Endometrium (tissue), 2 donors: Measurements from ENCODE around the gene FXN.
"Not testable (repeated sequence)": the region's sequence is repeated elsewhere in the genome, so short reads cannot be mapped to it uniquely, and the experiment has no call there.

ENCODE experiments used
- FAIRE-seq: peaks from 2 replicates; lab custom pipeline; 2012; peaks lifted over from hg19 to GRCh38; lab: Jason Lieb, UNC
- donor health status: control.
- donor health status: control.

Gene FXN

DNA sequence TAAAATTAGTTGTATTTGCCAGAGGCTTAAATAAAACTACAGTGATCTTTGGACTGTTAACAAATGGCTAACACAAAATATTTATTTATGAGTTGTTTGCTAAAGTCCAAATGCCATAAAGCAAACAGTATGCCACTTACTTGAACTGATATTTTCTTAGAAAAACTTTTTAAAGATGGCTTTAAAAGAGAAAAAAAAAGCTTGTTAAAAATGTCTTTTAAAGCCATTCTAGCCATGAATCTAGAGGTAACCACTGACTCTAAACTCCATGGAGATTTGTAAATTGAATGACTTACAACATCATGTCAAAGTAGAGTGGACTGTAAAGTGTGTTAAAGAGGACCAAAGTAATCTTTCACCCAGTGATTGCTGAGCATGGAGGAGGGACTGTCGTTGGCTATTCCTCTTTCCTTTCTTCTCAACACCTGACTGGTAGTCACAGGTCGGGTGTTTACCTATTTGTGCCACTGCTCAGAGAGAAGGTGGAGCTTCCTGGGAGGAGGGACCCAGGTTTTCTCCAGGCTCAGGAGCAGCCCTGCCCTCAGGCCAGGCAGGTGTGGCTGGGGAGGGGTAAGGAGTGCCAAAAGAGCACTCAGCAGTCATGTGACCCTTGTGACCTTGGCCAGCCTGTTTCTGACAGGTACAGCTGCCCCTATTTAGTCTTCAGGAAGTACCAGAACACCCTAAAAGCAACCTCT is 69.4 kb downstream of the FXN start:
- no peak for FAIRE-seq

DNA sequence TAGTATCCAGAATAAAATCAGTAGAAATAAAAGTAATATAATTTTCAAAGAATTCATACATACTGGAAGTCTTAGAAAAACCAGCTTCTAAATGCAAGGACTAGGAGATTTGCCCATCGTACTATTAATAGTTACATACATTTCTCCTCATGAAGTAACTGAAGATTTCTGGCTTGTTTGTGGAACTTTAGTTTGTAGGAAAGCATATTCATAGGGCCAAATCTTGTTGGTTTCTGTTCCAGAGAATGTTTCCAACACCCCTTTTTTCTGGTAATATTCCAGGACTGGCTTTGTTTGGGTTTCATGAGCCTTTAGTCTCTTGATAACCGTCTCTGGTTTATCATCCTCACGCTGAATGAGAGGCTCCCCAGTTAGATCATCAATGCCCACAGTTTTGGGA is 72.2 kb downstream of the FXN start:
- no peak for FAIRE-seq

DNA sequence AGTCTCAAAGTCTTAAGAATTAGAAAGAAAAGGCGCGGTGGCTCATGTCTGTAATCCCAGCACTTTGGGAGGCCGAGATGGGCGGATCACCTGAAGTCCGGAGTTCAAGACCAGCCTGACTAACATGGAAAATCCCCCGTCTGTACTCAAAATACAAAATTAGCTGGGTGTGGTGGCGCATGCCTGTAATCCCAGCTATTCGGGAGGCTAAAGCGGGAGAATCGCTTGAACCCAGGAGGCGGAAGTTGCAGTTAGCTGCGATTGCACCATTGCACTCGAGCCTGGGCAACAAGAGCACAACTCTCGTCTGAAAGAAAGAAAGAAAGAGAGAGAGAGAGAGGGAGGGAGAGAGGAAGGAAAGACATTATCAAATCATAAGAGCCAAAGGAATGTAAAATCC is 73.2 kb downstream of the FXN start:
- not testable (repeated sequence) for FAIRE-seq

- no peak for FAIRE-seq
These were observed 73.6 kb downstream of the FXN start for GRCh38 chr9:69109152-69109551.

DNA sequence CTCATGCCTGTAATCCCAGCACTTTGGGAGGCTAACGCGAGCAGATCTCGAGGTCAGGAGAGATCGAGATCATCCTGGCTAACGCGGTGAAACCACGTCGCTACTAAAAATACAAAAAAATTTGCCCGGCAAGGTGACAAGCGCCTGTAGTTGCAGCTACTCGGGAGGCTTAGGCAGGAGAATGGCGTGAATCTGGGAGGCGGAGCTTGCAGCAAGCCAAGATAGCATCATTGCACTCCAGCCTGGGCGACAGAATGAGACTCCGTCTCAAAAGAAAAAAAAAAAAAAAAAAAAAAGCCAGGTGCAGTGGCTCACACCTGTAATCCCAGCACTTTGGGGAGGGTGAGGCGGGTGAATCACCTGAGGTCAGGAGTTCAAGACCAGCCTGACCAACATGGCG is 77.1 kb downstream of the FXN start:
- not testable (repeated sequence) for FAIRE-seq

DNA sequence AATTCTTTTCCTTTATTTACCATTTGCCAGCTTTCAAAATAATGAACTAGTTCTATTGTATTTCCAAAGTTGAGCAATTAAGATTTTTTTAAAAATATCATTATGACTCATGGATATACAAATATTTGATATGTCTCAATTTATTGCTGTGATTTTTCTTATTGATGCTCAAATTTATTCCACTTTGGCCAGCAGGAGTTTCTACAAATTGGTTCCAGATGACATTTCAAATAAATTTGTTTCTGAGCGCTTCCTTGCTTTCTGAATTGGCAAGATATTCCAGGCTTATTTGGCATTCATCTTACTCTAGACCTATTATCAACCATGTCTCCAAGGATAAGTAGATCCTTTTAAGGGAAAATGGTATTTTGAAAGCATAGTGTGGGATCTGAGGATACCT is 80.1 kb downstream of the FXN start:
- FAIRE-seq = peak; percentile 12

DNA sequence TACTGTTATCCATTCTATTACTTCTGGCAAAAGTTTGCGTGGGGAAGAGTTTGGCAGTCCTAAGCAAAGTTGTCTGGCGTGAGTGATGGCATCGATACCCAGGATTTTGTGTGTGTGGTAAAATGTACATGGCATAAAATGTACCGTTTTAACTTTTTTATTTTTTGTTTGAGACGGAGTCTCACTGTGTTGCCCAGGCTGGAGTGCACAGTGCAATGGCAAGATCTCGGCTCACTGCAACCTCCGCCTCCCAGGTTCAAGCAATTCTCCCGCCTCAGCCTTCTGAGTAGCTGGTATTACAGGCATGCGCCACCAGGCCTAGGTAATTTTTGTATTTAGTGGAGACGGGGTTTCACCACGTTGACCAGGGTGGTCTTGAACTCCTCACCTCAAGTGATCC is 83.1 kb downstream of the FXN start:
- no peak for FAIRE-seq

DNA sequence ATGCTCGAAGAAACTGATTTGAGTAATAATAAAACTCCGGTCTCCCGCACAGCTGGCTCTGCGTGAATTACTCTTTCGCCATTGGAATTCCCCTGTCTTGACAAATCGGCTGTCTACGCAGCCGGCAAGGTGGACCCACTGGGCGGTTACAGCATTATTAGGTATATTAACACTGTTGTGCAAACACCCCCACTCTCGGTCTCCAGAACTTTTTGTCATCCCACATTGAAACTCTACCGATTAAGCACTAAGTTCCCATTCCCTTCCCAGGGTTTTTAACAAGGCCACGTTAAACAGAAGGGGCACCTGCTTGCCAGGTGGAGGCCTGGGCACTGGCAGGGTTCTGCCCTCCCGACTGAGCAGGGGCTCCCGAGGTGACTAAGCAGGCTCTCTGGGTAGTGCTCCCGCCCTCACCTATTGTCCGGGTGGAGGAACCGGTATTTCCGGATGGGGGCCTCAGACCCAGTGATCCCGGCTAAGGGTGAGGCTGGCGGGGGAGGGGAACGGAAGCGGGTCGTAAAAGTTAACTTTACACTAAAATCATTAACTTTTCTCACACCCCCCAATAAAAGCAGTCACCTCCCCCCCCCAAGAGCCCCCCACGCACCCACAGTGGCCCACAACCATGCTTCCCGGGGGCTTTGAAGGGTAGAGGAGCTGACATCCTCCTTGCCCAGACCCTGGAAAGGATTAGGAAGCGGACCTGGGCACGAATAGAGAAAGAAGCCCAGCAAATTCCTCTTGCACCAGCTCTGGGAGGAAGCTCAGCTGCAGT is 85.0 kb downstream of the FXN start:
- FAIRE-seq = no peak

- FAIRE-seq = no peak
These were observed 85.9 kb downstream of the FXN start for GRCh38 chr9:69121155-69122081.

DNA sequence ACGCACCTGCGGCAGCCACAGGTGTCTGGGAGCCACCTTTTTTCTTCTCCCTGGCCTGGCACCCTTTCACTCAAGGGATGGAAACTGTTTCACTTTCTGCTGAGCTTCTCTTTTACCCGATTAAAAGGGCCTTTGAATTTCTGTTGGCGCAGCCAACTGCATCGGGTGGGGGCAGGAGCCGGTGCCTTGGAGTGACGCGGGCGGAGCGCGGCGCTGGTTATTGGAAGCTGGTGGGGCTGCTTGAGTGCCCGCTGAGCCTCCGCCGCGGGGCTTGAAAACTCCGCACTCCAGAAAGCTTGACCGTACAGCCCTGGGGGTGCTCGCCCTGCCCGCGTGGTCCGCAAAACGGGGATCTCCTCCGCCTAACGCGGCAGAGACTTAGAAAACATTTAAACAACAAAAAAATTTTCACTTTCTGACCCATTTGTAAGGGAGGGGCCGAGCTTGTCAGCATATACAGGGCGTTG is 86.6 kb downstream of the FXN start:
- no peak for FAIRE-seq

DNA sequence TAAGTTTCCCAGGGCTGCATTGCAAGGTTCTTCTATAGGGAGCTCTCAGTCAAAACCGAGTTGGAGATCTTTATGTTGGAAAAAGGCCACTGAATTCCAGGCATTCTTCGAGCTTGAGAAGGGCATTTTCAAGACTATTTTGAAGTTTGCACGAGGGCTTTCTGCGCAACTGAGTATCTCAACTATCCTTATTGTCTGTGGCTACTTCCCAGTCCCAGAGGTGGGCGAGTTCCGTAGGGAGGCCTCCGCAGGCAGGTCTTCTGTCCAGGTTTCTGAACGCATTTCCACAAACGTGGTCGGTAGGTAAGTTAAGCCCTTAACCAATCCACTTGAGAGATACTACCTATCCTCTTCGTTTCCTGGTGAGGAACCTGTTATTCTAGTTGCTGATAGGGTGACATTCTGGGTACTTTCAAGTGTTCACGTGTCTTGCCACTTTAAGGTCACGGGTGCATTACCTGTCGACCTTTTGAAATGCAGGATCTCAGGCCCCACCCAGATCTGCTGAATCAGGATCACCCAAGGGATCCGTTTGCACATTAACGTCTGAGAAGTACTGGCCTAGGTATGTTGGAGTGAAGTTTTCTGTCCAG is 87.1 kb downstream of the FXN start:
- no peak for FAIRE-seq

DNA sequence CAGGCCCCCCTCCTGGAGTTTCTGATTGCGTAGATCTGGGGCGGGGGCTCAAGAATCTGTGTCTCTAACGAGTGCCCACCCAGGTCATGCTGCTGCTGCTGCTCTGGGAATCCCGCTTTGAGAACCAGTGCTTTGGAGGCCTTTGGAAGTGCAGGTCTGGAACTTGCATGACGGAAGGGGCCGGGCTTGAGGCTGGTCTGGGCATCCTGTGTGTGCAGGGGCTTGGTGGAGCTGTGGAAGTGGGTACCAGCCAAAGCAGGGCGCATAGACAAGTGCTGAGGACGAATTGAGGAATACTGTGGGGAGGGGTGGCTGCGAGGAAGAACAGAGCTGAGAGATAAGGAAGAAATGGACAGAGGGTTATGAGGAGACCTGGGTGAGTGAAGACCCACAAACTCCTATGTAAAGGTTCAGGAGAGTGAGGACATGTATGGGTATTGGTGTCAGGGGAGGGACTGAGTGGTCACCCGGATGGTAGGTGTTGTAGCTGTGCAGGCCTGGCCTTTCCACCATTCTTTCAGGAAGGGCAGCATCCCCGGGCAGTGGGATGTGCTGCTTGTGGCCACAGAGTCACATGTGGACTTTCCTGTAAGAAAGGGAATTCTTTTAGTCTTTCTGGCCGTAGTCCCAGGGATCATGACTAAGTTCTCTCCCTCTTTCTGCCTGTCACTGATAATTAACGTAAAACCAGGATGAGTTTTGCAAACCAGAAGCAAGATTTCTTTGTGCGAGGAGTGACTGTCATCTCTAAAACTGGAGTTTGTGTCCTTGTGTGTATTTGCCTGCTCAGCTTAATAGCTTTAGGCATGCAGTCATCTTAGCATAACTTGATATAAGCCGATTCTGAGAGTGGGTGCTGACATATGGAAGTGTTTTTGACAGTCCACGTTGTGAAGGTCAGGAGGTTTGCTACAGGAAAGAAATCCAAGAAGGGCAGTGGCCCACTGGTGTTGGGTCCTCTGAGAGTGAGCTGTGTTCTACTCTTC is 95.2 kb downstream of the FXN start:
- no peak for FAIRE-seq

DNA sequence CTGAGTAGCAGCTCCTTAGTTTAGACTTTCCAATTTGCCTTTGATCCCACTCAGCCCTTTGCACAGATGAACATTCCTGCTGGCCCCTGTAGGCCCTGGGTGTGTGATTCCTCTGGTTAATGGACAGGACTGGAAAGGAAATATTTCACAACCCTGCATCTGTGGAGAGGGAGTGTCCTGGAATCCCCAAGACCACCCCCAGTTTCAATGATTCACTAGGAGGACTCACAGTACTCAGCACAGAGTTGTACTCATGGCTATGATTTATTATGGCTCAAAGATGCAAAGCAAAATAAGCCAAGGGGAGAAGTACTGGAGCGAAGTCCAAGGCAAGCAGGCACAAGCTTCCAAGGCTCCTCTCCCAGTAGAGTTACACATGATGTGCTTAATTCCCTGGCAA is 96.1 kb downstream of the FXN start:
- FAIRE-seq = no peak

GRCh38 chr9:69132361-69132760 is 96.8 kb downstream of the FXN start:
- no peak for FAIRE-seq

- FAIRE-seq = no peak
These were observed 98.9 kb downstream of the FXN start for GRCh38 chr9:69134412-69134811.

- FAIRE-seq = peak; percentile 29
These were observed 100.6 kb downstream of the FXN start for GRCh38 chr9:69136185-69136584.

- FAIRE-seq = no peak
These were observed 101.2 kb downstream of the FXN start for GRCh38 chr9:69136779-69137178.

GRCh38 chr9:69137311-69137710 is 101.8 kb downstream of the FXN start:
- FAIRE-seq = no peak

DNA sequence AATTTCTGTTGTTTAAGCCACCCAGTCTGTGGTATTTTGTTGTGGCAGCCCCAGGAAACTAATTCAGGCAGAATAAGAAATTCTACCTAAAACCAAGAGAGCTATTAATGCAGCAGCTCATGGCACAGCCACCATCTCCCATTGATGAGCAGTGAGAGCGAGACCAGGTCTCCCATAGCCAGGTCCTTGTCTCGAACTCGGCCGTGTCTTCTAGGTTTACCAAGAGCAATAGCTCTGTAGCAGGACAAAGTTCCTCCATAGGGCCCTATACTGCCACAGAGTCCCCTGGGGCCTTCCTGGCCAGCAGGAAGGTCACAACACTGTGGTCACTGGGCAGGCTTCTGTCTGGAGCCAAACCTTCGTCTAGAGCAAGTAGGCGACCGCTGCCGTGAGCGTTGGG is 104.0 kb downstream of the FXN start:
- no peak for FAIRE-seq

GRCh38 chr9:69140123-69140735 is 104.7 kb downstream of the FXN start:
- FAIRE-seq = no peak

DNA sequence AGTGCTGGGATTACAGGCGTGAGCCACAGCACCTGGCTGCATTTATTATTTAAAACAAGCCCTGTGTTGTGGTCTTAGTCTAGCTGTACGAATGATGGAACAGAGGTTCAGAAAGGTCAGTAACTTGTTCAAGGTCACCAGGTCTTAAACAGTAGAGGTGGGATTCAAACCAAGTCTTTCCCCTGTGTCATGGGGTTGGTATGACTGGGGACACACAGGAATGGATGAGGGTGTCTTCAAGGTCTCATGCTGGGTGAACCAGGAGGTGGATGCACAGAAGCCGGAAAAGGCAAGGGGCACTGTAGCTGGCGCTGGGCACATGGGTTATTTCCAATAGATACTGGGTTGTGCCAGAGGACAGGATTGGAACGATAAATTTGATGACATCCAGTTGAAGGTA is 106.3 kb downstream of the FXN start:
- FAIRE-seq = no peak
